Upper lobe of left lung (tissue), 4 donors: Measurements from ENCODE around the gene NDUFA11.

Source experiments
- EP300 ChIP-seq, 4 donors: sonication (generic); formaldehyde crosslinking; IDR thresholded peaks; one replicate each; pipeline ENCODE4 v1.5.1; 2017; ENCODE audit warnings: antibody characterized with exemption in 4 of 4, control low read depth in 2 of 4
- TF ChIP-seq, protein P1 (sequence below), 6 experiments: fragments of 450-650 bp in 4 of 6; fragments of 200-600 bp in 2 of 6; sonication (generic) in 2 of 6; IDR thresholded peaks; one replicate each; pipeline ENCODE4 v1.5.1; 2016 to 2019; ENCODE audit warnings: antibody characterized with exemption in 6 of 6

DNA sequence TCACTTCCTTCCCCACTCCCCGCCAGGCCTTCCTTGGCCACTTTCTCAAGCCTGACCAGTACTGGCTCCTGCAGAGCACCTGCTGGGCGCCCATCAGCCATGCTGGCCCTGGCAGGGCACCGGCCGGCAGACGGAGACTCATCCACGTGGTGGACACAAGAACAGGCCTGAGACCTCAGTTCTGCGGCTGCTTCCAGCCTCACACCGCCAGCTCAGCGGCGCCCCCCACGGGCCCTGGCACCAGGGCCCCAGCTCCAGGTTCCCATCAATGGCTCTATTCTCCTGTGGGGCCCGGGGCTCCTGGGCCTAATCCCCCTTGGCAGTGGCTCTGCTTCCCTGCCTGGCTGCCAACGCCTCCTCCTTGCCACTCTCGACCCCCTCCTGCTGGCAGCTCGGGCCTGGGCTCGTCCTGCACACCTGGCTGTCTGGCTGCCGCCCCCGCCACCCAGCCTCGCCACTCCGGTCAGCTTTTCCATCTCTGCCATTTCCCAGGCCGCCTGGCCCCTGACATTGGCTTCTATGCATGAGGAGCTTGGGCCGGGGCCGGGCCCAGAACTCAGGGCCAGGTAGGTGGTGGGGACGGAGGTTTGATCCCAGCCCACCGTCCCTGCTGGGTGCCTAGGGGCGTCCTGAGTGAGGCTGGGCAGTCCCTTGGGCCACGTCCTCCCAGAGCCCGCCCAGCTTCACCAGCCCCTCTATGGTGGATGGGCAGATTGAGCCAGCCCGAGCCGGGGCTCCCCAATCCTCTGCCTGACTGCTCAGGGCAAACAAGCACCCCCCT is 6.2 kb downstream of the NDUFA11 start:
- no peak for TF ChIP-seq EP300 (IDR thresholded peaks at IDR 0.05)
- TF ChIP-seq, protein P1, sequence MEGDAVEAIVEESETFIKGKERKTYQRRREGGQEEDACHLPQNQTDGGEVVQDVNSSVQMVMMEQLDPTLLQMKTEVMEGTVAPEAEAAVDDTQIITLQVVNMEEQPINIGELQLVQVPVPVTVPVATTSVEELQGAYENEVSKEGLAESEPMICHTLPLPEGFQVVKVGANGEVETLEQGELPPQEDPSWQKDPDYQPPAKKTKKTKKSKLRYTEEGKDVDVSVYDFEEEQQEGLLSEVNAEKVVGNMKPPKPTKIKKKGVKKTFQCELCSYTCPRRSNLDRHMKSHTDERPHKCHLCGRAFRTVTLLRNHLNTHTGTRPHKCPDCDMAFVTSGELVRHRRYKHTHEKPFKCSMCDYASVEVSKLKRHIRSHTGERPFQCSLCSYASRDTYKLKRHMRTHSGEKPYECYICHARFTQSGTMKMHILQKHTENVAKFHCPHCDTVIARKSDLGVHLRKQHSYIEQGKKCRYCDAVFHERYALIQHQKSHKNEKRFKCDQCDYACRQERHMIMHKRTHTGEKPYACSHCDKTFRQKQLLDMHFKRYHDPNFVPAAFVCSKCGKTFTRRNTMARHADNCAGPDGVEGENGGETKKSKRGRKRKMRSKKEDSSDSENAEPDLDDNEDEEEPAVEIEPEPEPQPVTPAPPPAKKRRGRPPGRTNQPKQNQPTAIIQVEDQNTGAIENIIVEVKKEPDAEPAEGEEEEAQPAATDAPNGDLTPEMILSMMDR (IDR thresholded peaks at IDR 0.05): no peak
